K562 (cell line): Measurements from ENCODE around the gene GRK4. TPM values are rescaled to one million over a fixed set of nuclear protein-coding genes. Genes with fewer than 3 reads are reported as not detected.
A peak's percentile ranks its signal among the peaks of the same experiment; 100 is the strongest.

ENCODE experiments used
- ARID3A ChIP-seq: IDR thresholded peaks from 2 replicates; pipeline ENCODE4 v1.6.1; 2012; ENCODE audit warnings: low read depth, low read length, improper control_type of control experiment, borderline replicate concordance
- ATF2 ChIP-seq: sonication (generic); formaldehyde crosslinking; IDR thresholded peaks from 2 replicates; pipeline ENCODE4 v1.8.1; 2022; ENCODE audit warnings: missing genetic modification reagents
- CEBPG ChIP-seq, 3 experiments: fragments of 200-800 bp in 1 of 3; sonication (Bioruptor generic) in 1 of 3; sonication (generic) in 1 of 3; formaldehyde crosslinking in 1 of 3; IDR thresholded peaks in 2 of 3; conservative IDR thresholded peaks in 1 of 3; 2 replicates each; pipeline versions ENCODE4 v1.6.1 to v1.8.0; 2016 to 2022; ENCODE audit warnings: missing compliant biosample characterization in 2 of 3, missing genetic modification characterization in 2 of 3, mild to moderate bottlenecking in 1 of 3, missing genetic modification reagents in 1 of 3
- CREB1 ChIP-seq, 2 experiments: sonication (generic) in 1 of 2; formaldehyde crosslinking in 1 of 2; IDR thresholded peaks; 2 replicates each; pipeline versions ENCODE4 v1.6.1 to v1.8.0; 2012 to 2022; ENCODE audit warnings: inconsistent platforms in 1 of 2, mild to moderate bottlenecking in 1 of 2, missing genetic modification reagents in 1 of 2, moderate library complexity in 1 of 2
- CXXC5 ChIP-seq: fragments of 250-450 bp; sonication (Bioruptor Pico); IDR thresholded peaks from 2 replicates; pipeline ENCODE4 v1.8.0; 2022; ENCODE audit warnings: inconsistent platforms, mild to moderate bottlenecking, moderate library complexity
- E2F6 ChIP-seq, 2 experiments: IDR thresholded peaks; 2 replicates each; pipeline ENCODE4 v1.6.1; 2011; ENCODE audit warnings: borderline replicate concordance in 1 of 2, control low read depth in 1 of 2, low read depth in 1 of 2, low read length in 1 of 2, mild to moderate bottlenecking in 1 of 2, mixed read lengths in 1 of 2, moderate library complexity in 1 of 2; ENCODE audit not compliant: insufficient read depth in 1 of 2, insufficient read length in 1 of 2, poor library complexity in 1 of 2, severe bottlenecking in 1 of 2; ENCODE audit errors: extremely low read depth in 1 of 2
- EGR1 ChIP-seq: fragments of 450-650 bp; conservative IDR thresholded peaks from 2 replicates; pipeline ENCODE4 v1.6.1; 2017; ENCODE audit warnings: mild to moderate bottlenecking
- JUN ChIP-seq, 2 experiments: sonication (generic) in 1 of 2; formaldehyde crosslinking in 1 of 2; IDR thresholded peaks; 2 replicates each; pipeline versions ENCODE4 v1.6.1 to v1.8.0; 2012 to 2022; ENCODE audit warnings: borderline replicate concordance in 2 of 2, mild to moderate bottlenecking in 2 of 2, improper control_type of control experiment in 1 of 2, low read depth in 1 of 2, low read length in 1 of 2, missing genetic modification reagents in 1 of 2
- MBD1 ChIP-seq: fragments of 250-450 bp; sonication (Bioruptor Pico); IDR thresholded peaks from 2 replicates; pipeline ENCODE4 v1.8.0; 2022; ENCODE audit warnings: inconsistent platforms
- SAFB ChIP-seq: fragments of 200-400 bp; formaldehyde crosslinking; IDR thresholded peaks from 2 replicates; pipeline ENCODE4 v1.6.1; 2017; ENCODE audit warnings: low read depth, low read length, borderline replicate concordance
- SNRNP70 ChIP-seq: fragments of 200-400 bp; formaldehyde crosslinking; optimal IDR thresholded peaks from 2 replicates; pipeline ENCODE3; 2017; ENCODE audit warnings: low read depth, low read length
- TBP ChIP-seq: optimal IDR thresholded peaks from 2 replicates; pipeline ENCODE3; 2011; ENCODE audit warnings: low read depth, low read length, improper control_type of control experiment
- ZBTB7A ChIP-seq: IDR thresholded peaks from 2 replicates; pipeline ENCODE4 v1.6.1; 2011; ENCODE audit warnings: low read depth, mild to moderate bottlenecking, low read length, moderate library complexity, borderline replicate concordance; ENCODE audit not compliant: control insufficient read depth
- ZNF445 ChIP-seq: fragments of 250-450 bp; sonication (Bioruptor Pico); IDR thresholded peaks from 2 replicates; pipeline ENCODE4 v1.4.0; 2020; ENCODE audit warnings: low read depth, mild to moderate bottlenecking, moderate library complexity
- ZNF655 ChIP-seq: fragments of 250-450 bp; sonication (Bioruptor Pico); IDR thresholded peaks from 2 replicates; pipeline ENCODE4 v1.5.0; 2021
- polyA plus RNA-seq, 8 experiments: library from polyadenylated mRNA; depleted of rRNA in 4 of 8; stranded (reverse) in 5 of 8; unstranded in 3 of 8; fragments of >200 nt; fragmentation: Nextera tagmentation in 2 of 8; fragmentation: Illumina TruSeq in 1 of 8; extraction: Ambion mirVana in 2 of 8; extraction: Trizol in 1 of 8; gene quantifications; 2 replicates each; pipeline versions ENCODE4 v1.2.1 to v1.2.3, GENCODE V29; 2011 to 2014; ENCODE audit warnings: inconsistent platforms in 1 of 8, missing spikeins in 1 of 8
- total RNA-seq, 7 experiments: library from RNA; depleted of rRNA in 6 of 7; stranded (reverse); fragments of >200 nt in 6 of 7; fragmentation: Illumina TruSeq in 2 of 7; extraction: Trizol in 2 of 7; gene quantifications; 2 replicates each; pipeline versions ENCODE4 v1.2.1 to v1.2.3, GENCODE V29; 2011 to 2021; ENCODE audit warnings: low replicate concordance in 1 of 7

Gene GRK4
- total and polyA plus RNA-seq, 9 of the 15 experiments (the other 6 are each of a cell fraction or from before 2014, with no cell fraction given): 1.1 to 4.8 (median 2.6) TPM

- no peak for TF ChIP-seq ZNF655 (CRISPR knock-in tag)
- peak; percentile 73; the same call in 1 of the 2 replicates for TF ChIP-seq SAFB
- no peak for TF ChIP-seq ZNF445 (CRISPR knock-in tag)
- peak in 1 of 2 experiments; percentile 40 for TF ChIP-seq E2F6 (IDR thresholded peaks at IDR 0.05; ENCODE audit: borderline replicate concordance in 1 of 2, extremely low read depth in 1 of 2, insufficient read depth in 1 of 2, insufficient read length in 1 of 2, low read depth in 1 of 2, low read length in 1 of 2, poor library complexity in 1 of 2, severe bottlenecking in 1 of 2)
- TF ChIP-seq ARID3A: no peak
- 0 out of 2 replicates have a peak, but pooled peaks have one; percentile 20 for TF ChIP-seq CREB1 (IDR thresholded peaks at IDR 0.05)
- no peak for TF ChIP-seq CREB1 (CRISPR knock-in tag; IDR thresholded peaks at IDR 0.05)
- no peak for TF ChIP-seq TBP
- TF ChIP-seq CEBPG (CRISPR knock-in tag; IDR thresholded peaks at IDR 0.05): 0 out of 2 replicates have a peak, but pooled peaks have one; percentile 27
- no peak for TF ChIP-seq CEBPG (tag; conservative IDR thresholded peaks at IDR 0.05 in 1 of 2, IDR thresholded peaks at IDR 0.05 in 1 of 2)
- TF ChIP-seq JUN (IDR thresholded peaks at IDR 0.05; ENCODE audit: borderline replicate concordance, low read depth, low read length): no peak
- TF ChIP-seq JUN (CRISPR knock-in tag; IDR thresholded peaks at IDR 0.05; ENCODE audit: borderline replicate concordance): 0 out of 2 replicates have a peak, but pooled peaks have one; percentile 37
- TF ChIP-seq SNRNP70: no peak
- TF ChIP-seq ATF2 (CRISPR knock-in tag): no peak
- no peak for TF ChIP-seq MBD1 (CRISPR knock-in tag)
- TF ChIP-seq CXXC5 (CRISPR knock-in tag): peak; percentile 36
- TF ChIP-seq EGR1: peak; percentile 50
- TF ChIP-seq ZBTB7A: 0 out of 2 replicates have a peak, but pooled peaks have one; percentile 36
Observed at GRCh38 chr4:2934077-2934812, 29.1 kb upstream of the GRK4 start (continued).
